ENCODE data around the gene CYP27B1. TPM values are rescaled to one million over a fixed set of nuclear protein-coding genes. Genes with fewer than 3 reads are reported as not detected.
"Not testable (repeated sequence)": the region's sequence is repeated elsewhere in the genome, so short reads cannot be mapped to it uniquely, and the experiment has no call there.

CYP27B1 gene
- total RNA-seq, 4 donors from 2014 or later = 0.28 to 1.2 TPM; not detected in 2

GRCh38 chr12:57717131-57717530, 49.7 kb downstream of the CYP27B1 start:
- Histone ChIP-seq H3K27me3 (no peaks in the 10 kb centered on the region), H3K4me3 (no peak overlapping the region), H3K4me1 (no peaks in the 10 kb centered on the region), H3K9me3 (no peaks in the 10 kb centered on the region), H3K27ac (no peak overlapping the region), H3K36me3 (no peaks in the 10 kb centered on the region)
- TF ChIP-seq POLR2A (IDR thresholded peaks at IDR 0.05) (no peak), CTCF (IDR thresholded peaks at IDR 0.05) (no peak)
- no peak for DNase-seq
- intact Hi-C loops (cut with DNase I; ENCODE audit: low total_unique reads) = no loop called here

- no peak overlapping the region for H3K4me3 ChIP-seq
- TF ChIP-seq POLR2A (IDR thresholded peaks at IDR 0.05) = no peak
- no peak for TF ChIP-seq CTCF (IDR thresholded peaks at IDR 0.05)
- no peaks in the 10 kb centered on the region for H3K27me3 ChIP-seq
- H3K4me1 ChIP-seq = no peaks in the 10 kb centered on the region
- DNase-seq = no peak
- no peaks in the 10 kb centered on the region for H3K36me3 ChIP-seq
- no peaks in the 10 kb centered on the region for H3K9me3 ChIP-seq
- intact Hi-C loops (cut with DNase I; ENCODE audit: low total_unique reads) = no loop called here
- no peak overlapping the region for H3K27ac ChIP-seq
Observed at GRCh38 chr12:57716305-57716704, 50.6 kb downstream of the CYP27B1 start.

- intact Hi-C loops (cut with DNase I; ENCODE audit: low total_unique reads) = no loop called here
- no peaks in the 10 kb centered on the region for H3K4me1 ChIP-seq
- no peaks in the 10 kb centered on the region for H3K36me3 ChIP-seq
- no peak overlapping the region for H3K27ac ChIP-seq
- no peak for DNase-seq
- TF ChIP-seq POLR2A (IDR thresholded peaks at IDR 0.05) (no peak), CTCF (IDR thresholded peaks at IDR 0.05) (no peak)
- H3K9me3 ChIP-seq = no peaks in the 10 kb centered on the region
- no peaks in the 10 kb centered on the region for H3K27me3 ChIP-seq
- no peak overlapping the region for H3K4me3 ChIP-seq
Observed at GRCh38 chr12:57715786-57716185, 51.1 kb downstream of the CYP27B1 start.

GRCh38 chr12:57715036-57715748, 51.7 kb downstream of the CYP27B1 start:
- DNase-seq; H3K4me1 ChIP-seq; H3K4me3 ChIP-seq; intact Hi-C loops (cut with DNase I; ENCODE audit: low total_unique reads); H3K36me3 ChIP-seq; H3K27ac ChIP-seq; H3K27me3 ChIP-seq; H3K9me3 ChIP-seq: not testable (repeated sequence)

DNA sequence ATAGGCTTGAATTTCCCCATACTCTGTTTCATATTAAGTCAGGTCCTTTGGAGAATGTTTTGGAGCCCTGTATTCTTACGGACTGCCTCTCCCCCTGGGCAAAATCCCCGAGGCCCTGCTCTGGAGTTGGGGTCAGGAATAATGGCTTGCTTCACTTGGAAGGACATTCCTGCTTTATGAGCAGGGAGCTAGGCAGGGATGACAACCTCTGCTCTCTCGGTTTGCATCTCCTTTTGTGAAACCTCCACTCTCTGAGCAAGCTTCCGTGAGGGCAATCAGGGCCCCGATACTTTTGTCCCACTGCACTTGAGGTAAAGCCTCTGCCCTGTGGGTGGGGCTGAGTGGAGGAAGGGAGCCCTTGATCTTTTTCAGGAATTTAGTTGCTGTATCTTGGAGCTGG, 53.7 kb downstream of the CYP27B1 start:
- no peaks in the 10 kb centered on the region for H3K36me3 ChIP-seq
- no peaks in the 10 kb centered on the region for H3K9me3 ChIP-seq
- H3K27me3 ChIP-seq = no peaks in the 10 kb centered on the region
- no peaks in the 10 kb centered on the region for H3K4me1 ChIP-seq
- intact Hi-C loops (cut with DNase I; ENCODE audit: low total_unique reads) = no loop called here
- H3K4me3 ChIP-seq = no peak overlapping the region
- H3K27ac ChIP-seq = no peak overlapping the region
- DNase-seq = no peak
- no peak for TF ChIP-seq CTCF (IDR thresholded peaks at IDR 0.05)
- TF ChIP-seq POLR2A (IDR thresholded peaks at IDR 0.05) = no peak

DNA sequence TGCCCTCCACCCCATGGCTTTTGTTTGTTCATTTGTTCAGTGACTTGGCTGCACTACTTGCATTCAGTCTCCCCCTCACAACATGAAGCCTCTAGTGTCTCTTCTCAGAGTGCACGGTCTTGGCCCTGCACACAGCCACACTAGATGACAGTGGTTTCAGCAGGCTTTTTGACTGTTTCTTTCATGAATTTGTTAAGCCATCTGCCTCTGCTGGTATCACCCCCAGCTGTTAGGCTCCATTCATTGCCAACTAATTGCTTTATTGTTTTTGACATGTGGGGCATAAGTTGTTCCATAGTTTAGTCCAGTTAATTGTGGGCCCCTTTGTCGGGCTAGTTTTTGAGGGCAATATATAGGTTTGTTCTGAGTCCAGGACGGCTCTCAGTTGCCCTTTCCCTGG, 54.2 kb downstream of the CYP27B1 start:
- no peak overlapping the region for H3K27ac ChIP-seq
- no peaks in the 10 kb centered on the region for H3K27me3 ChIP-seq
- H3K36me3 ChIP-seq = no peaks in the 10 kb centered on the region
- intact Hi-C loops (cut with DNase I; ENCODE audit: low total_unique reads) = no loop called here
- no peak for DNase-seq
- TF ChIP-seq CTCF (IDR thresholded peaks at IDR 0.05) (no peak), POLR2A (IDR thresholded peaks at IDR 0.05) (no peak)
- no peak overlapping the region for H3K4me3 ChIP-seq
- H3K4me1 ChIP-seq = no peaks in the 10 kb centered on the region
- H3K9me3 ChIP-seq = no peaks in the 10 kb centered on the region

All from uterus (tissue), 4 donors.